GM12878 (cell line): ENCODE data around the gene ELAVL1. TPM values are rescaled to one million over a fixed set of nuclear protein-coding genes. Genes with fewer than 3 reads are reported as not detected.
A peak's percentile ranks its signal among the peaks of the same experiment; 100 is the strongest.

Experiments used
- ATAC-seq: fragments of 200-7000 bp; cut with Tn5 transposase; 3 replicates; pipeline ENCODE4 v1.9.1; 2020; ENCODE audit warnings: mild to moderate bottlenecking, moderate library complexity
- BruUV-seq: library from RNA; stranded (reverse); fragments of 400-500 nt; replicated peaks from 2 replicates; lab custom pipeline; 2021; lab: Mats Ljungman, UMichigan
- CTCF ChIA-PET: fragments of 300-600 bp; sonication (Branson Sonifier 250); formaldehyde crosslinking; extraction: SDS; loops from one replicate; lab custom pipeline; 2021; ENCODE audit warnings: inconsistent platforms; lab: Yijun Ruan, JAX
- POLR2A ChIA-PET: fragments of 350-600 bp; formaldehyde crosslinking; extraction: SDS; loops from one replicate; lab custom pipeline; 2021; ENCODE audit warnings: inconsistent platforms; lab: Charles Lee
- RAD21 ChIA-PET: fragments of 300-600 bp; sonication (Branson Sonifier 250); formaldehyde crosslinking; loops from one replicate; lab custom pipeline; 2023; ENCODE audit warnings: antibody characterized with exemption; ENCODE audit not compliant: unreplicated experiment; lab: Charles Lee
- SMC1A ChIA-PET: fragments of 300-600 bp; sonication (Branson Sonifier 250); formaldehyde crosslinking; loops from one replicate; lab custom pipeline; 2023; ENCODE audit not compliant: unreplicated experiment, uncharacterized antibody; lab: Charles Lee
- DNase-seq: peaks from one replicate; pipeline ENCODE4 v3.0.0-alpha.2; 2011; ENCODE audit warnings: low read depth, low spot score
- FAIRE-seq: peaks from 3 replicates; lab custom pipeline; 2011; peaks lifted over from hg19 to GRCh38; lab: Jason Lieb, UNC
- H2AFZ ChIP-seq: 2 replicates; pipeline ENCODE4 v1.6.0; 2011; ENCODE audit warnings: low read depth, low read length, control low read depth; ENCODE audit not compliant: control insufficient read depth
- H3K27ac ChIP-seq: 2 replicates; pipeline ENCODE4 v1.5.1; 2011; ENCODE audit warnings: control low read depth; ENCODE audit not compliant: control insufficient read depth, insufficient read depth
- H3K27me3 ChIP-seq, 2 experiments: replicated peaks in 1 of 2; 2 replicates each; pipeline versions ENCODE4 v1.6.0 to v1.6.1; 2011; ENCODE audit warnings: low read length in 1 of 2; ENCODE audit not compliant: control insufficient read depth in 2 of 2, insufficient read depth in 2 of 2
- H3K36me3 ChIP-seq, 2 experiments: 2 replicates each; pipeline ENCODE4 v1.5.1; 2011; ENCODE audit warnings: low read length in 1 of 2; ENCODE audit not compliant: control insufficient read depth in 2 of 2, insufficient read depth in 2 of 2
- H3K4me1 ChIP-seq: 2 replicates; pipeline ENCODE4 v1.6.1; 2011; ENCODE audit warnings: mild to moderate bottlenecking, low read length, moderate library complexity, mixed read lengths; ENCODE audit not compliant: control insufficient read depth, insufficient read depth
- H3K4me2 ChIP-seq: 2 replicates; pipeline ENCODE4 v1.6.0; 2011; ENCODE audit warnings: control low read depth; ENCODE audit not compliant: control insufficient read depth, insufficient read depth
- H3K4me3 ChIP-seq: fragments of 200-600 bp; sonication (generic); 2 replicates; pipeline ENCODE4 v1.5.1; 2016
- H3K79me2 ChIP-seq: 2 replicates; pipeline ENCODE4 v1.6.0; 2011; ENCODE audit warnings: low read length; ENCODE audit not compliant: control insufficient read depth, insufficient read depth
- H3K9ac ChIP-seq: 2 replicates; pipeline ENCODE4 v1.8.0; 2011; ENCODE audit warnings: low read length, control low read depth, mixed read lengths; ENCODE audit not compliant: control insufficient read depth, insufficient read depth
- H3K9me3 ChIP-seq: replicated peaks from 3 replicates; pipeline ENCODE4 v1.5.1; 2011; ENCODE audit warnings: mild to moderate bottlenecking, low read length; ENCODE audit not compliant: control insufficient read depth, insufficient read depth
- H4K20me1 ChIP-seq: 2 replicates; pipeline ENCODE4 v1.6.0; 2011; ENCODE audit not compliant: control insufficient read depth, insufficient read depth
- CBX5 ChIP-seq: sonication (generic); IDR thresholded peaks from 2 replicates; pipeline ENCODE4 v1.6.1; 2016; ENCODE audit warnings: low read depth, moderate library complexity, mild to moderate bottlenecking, inconsistent platforms
- DPF2 ChIP-seq: fragments of 450-650 bp; IDR thresholded peaks from 2 replicates; pipeline ENCODE4 v1.6.1; 2017; ENCODE audit warnings: mild to moderate bottlenecking
- IRF5 ChIP-seq: fragments of 450-650 bp; IDR thresholded peaks from 2 replicates; pipeline ENCODE4 v1.6.1; 2017; ENCODE audit warnings: borderline replicate concordance
- KDM1A ChIP-seq: fragments of 200-600 bp; sonication (generic); IDR thresholded peaks from 2 replicates; pipeline ENCODE4 v1.6.1; 2016; ENCODE audit warnings: borderline replicate concordance
- KLF5 ChIP-seq: fragments of 450-650 bp; IDR thresholded peaks from 2 replicates; pipeline ENCODE4 v1.6.1; 2014; ENCODE audit warnings: mild to moderate bottlenecking; ENCODE audit not compliant: partially characterized antibody
- NFYA ChIP-seq: IDR thresholded peaks from 2 replicates; pipeline ENCODE4 v1.6.1; 2011; ENCODE audit warnings: low read depth, mild to moderate bottlenecking, low read length, improper control_type of control experiment, borderline replicate concordance
- POLR2A ChIP-seq: IDR thresholded peaks from 2 replicates; pipeline ENCODE4 v1.6.1; 2011; ENCODE audit warnings: low read depth, mild to moderate bottlenecking, low read length
- POLR2AphosphoS2 ChIP-seq: IDR thresholded peaks from 2 replicates; pipeline ENCODE4 v1.6.1; 2011; ENCODE audit warnings: low read depth, mild to moderate bottlenecking, low read length, improper control_type of control experiment, moderate library complexity
- SPI1 ChIP-seq: IDR thresholded peaks from 2 replicates; pipeline ENCODE4 v1.6.1; 2011; ENCODE audit warnings: low read depth, mild to moderate bottlenecking, low read length, moderate library complexity, borderline replicate concordance; ENCODE audit not compliant: insufficient read depth
- TAF1 ChIP-seq: IDR thresholded peaks from 2 replicates; pipeline ENCODE4 v1.6.1; 2011; ENCODE audit warnings: mild to moderate bottlenecking, low read depth, low read length, borderline replicate concordance
- YY1 ChIP-seq: IDR thresholded peaks from 2 replicates; pipeline ENCODE4 v1.6.1; 2011; ENCODE audit warnings: low read depth, mild to moderate bottlenecking, low read length
- ZNF687 ChIP-seq: fragments of 450-650 bp; IDR thresholded peaks from 2 replicates; pipeline ENCODE4 v1.6.1; 2017; ENCODE audit warnings: mild to moderate bottlenecking, moderate library complexity
- WGBS: methylation state at CpG from one replicate; pipeline ENCODE4 v1.1.6; 2016; ENCODE audit warnings: low lambda C conversion rate; ENCODE audit not compliant: insufficient replicate concordance, insufficient coverage; ENCODE audit errors: missing lambda C conversion rate; 5-methylcytosine and 5-hydroxymethylcytosine counted together
- in situ Hi-C: fragments of 300-500 bp; cut with MboI; formaldehyde crosslinking; loops from 9 replicates; pipeline ENCODE4 v1.14.3; 2018; ENCODE audit warnings: mixed read lengths
- intact Hi-C: fragments of 100-400 bp; cut with micrococcal nuclease; formaldehyde crosslinking; loops from one replicate; pipeline ENCODE4 v1.14.2; 2022; ENCODE audit not compliant: unreplicated experiment
- polyA plus RNA-seq, 11 experiments: library from polyadenylated mRNA; depleted of rRNA in 4 of 11; unstranded in 6 of 11; stranded (reverse) in 5 of 11; fragments of >200 nt; fragmentation: Nextera tagmentation in 4 of 11; fragmentation: Illumina TruSeq in 1 of 11; extraction: Ambion mirVana in 4 of 11; extraction: Trizol in 1 of 11; gene quantifications; 1 replicate in 1 of 11; 2 replicates in 10 of 11; pipeline versions ENCODE4 v1.2.1 to v1.2.3, GENCODE V29; 2011 to 2016; ENCODE audit warnings: inconsistent platforms in 2 of 11, missing spikeins in 2 of 11, low read depth in 1 of 11
- total RNA-seq, 4 experiments: library from RNA; depleted of rRNA in 3 of 4; stranded (reverse); fragments of >200 nt in 3 of 4; fragmentation: Illumina TruSeq in 1 of 4; extraction: Trizol in 1 of 4; gene quantifications; 2 replicates each; pipeline versions ENCODE4 v1.2.1 to v1.2.3, GENCODE V29; 2013 to 2021
- TF ChIP-seq, protein P1 (sequence below): fragments of 450-650 bp; IDR thresholded peaks from 2 replicates; pipeline ENCODE4 v1.6.1; 2016; ENCODE audit warnings: mild to moderate bottlenecking

Gene ELAVL1
- total and polyA plus RNA-seq, 10 of the 15 experiments (the other 5 are each of a cell fraction or from before 2014, with no cell fraction given), result 7.4 to 155 (median 70.3) TPM

- no peak for TF ChIP-seq ZNF687
- TF ChIP-seq KLF5, result no peak
- TF ChIP-seq NFYA, result no peak
These were observed 90.0 kb downstream of the ELAVL1 start (continued) for GRCh38 chr19:7915250-7916102.

DNA sequence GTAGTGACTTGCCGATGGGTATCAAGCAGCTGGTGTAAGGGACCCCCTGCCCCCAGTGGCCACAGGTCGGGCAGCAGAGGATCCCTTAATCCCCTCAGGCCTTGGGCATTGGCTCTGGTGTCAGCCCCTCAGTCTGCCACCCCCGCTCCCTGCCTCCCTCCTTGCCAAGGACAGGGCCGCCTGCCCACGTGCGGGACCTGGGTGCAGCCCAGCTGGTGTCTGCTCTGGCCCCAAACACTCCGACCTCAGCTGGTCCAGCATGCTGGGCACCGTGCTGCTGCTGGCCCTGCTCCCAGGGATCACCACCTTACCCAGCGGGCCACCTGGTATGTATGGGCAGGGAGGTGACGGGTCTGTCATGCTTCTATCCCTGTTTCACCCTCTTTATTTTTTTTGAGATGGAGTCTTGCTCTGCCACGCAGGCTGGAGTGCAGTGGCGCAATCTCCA is 90.8 kb downstream of the ELAVL1 start, which contains the start of gene TGFBR3L:
TGFBR3L (plus strand) TSS at position 233 of the 448 bp plus-strand sequence.
- Histone ChIP-seq H3K27me3 (peaks cover 8 to 21% of the 10 kb centered on the region in 2 experiments), H4K20me1 (no peaks in the 10 kb centered on the region), H3K4me1 (peaks cover 2% of the 10 kb centered on the region; the same call in 1 of the 2 replicates), H3K27ac (no peak within 1 kb of the TSS), H3K9me3 (no peaks in the 10 kb centered on the region; the same call in 2 of the 3 replicates), H3K79me2 (no peaks in the 10 kb centered on the region), H3K4me2 (no peak within 1 kb of the TSS), H3K36me3 (peaks cover 0 to 14% of the 10 kb centered on the region in 2 experiments; a peak in 3 of 4 replicates), H2AFZ (no peak within 1 kb of the TSS), H3K9ac (no peak within 1 kb of the TSS), H3K4me3 (no peak within 1 kb of the TSS)
- FAIRE-seq, result no peak
- DNase-seq, result no peak
- ChIA-PET RAD21 (no interaction called here), POLR2A (no interaction called here), CTCF (no interaction called here), SMC1A (no interaction called here)
- no TSS peak for BruUV-seq
- in situ Hi-C loops, result no loop called here
- 59% methylated on average over 12 of the region's 12 CpGs for WGBS
- intact Hi-C loops, result no loop called here
- no peak for ATAC-seq
- TF ChIP-seq, protein P1, sequence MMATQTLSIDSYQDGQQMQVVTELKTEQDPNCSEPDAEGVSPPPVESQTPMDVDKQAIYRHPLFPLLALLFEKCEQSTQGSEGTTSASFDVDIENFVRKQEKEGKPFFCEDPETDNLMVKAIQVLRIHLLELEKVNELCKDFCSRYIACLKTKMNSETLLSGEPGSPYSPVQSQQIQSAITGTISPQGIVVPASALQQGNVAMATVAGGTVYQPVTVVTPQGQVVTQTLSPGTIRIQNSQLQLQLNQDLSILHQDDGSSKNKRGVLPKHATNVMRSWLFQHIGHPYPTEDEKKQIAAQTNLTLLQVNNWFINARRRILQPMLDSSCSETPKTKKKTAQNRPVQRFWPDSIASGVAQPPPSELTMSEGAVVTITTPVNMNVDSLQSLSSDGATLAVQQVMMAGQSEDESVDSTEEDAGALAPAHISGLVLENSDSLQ, result no peak
- TF ChIP-seq POLR2A (peak; percentile 67), SPI1 (no peak), YY1 (no peak), POLR2AphosphoS2 (peak; percentile 48; the same call in 1 of the 2 replicates), IRF5 (no peak), CBX5 (no peak), TAF1 (no peak), DPF2 (no peak), KDM1A (no peak)
